Amygdala (tissue), 56 donors: ENCODE measurements around the gene NPPB.
A peak's percentile ranks its signal among the peaks of the same experiment; 100 is the strongest.

Experiments
- DNase-seq, 56 donors: peaks; one replicate each; lab custom pipeline; 2025; lab: John Stamatoyannopoulos, UW

NPPB gene

DNA sequence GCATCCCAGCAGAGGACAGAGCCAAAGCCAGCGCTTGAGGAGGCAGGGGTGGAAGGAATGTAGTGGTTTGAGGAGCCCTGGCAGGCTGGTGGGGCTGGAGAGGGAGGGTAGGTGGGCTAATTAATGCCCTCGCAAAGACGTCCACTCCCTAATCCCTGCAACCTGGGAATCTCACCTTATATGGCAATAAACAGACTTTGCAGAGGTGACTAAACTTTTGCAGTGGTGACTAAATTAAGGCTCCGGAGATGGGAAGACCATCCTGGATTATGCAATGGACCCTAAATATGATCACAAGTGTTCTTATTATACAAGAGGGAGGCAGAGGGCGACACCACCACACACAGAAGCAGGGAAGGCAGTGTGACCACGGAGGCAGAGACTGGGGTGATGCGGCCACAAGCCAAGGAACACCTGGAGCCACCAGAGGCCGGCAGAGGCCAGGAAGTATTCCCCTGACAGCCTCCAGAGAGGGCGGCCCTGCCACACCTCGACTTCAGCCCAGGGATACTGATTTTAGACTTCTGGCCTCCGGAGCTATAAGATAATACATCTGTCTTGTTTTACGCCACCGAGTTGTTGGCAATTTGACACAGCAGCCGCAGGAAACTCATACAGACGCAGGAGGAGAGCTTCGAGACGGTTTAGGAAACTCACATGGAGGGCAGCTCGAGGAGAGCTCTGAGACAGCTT, 23.1 kb upstream of the NPPB start:
- DNase-seq: no peak

DNA sequence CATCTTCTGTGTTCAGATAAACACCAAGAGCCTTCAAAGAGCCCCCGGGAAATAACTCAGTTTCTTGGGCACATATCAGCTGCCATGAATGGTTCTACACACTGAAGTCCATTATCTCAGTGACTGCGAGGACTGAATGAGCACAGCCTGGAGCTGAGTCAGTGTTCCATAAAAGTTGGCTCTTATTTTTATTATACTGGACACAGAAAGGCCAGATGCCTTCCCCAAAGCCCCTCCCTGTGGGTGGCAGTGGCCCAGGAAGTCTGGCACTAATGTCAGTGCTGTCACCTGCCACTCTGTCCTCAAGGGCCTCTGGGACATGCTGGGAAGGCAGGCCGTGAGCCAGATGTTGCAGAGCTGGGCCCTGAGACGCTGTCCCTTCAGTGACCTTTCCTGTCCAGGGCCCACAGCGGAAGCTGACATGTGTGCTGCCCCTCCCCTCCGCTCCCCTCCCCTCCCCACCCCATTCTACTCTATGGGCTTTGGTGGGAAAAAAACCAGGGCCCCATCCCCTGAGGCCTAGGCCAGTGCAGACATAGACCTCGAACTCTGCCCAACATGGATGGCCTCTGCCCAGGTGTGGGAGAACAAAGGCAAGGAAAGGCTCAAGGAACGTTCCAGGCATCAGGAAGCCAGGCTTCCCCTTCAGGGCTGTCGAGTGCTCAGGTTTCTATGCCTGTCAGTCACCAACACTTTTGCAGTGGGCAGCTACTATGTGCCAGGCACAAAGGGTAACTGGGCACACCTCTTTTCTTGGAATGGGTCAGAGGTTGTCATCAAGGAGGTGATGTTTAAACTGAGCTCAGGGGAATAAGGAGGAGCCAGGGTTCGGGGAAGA, 22.4 kb upstream of the NPPB start:
- DNase-seq: peak in 27 of 56 donors; percentile 6 to 74 (median 20)

DNA sequence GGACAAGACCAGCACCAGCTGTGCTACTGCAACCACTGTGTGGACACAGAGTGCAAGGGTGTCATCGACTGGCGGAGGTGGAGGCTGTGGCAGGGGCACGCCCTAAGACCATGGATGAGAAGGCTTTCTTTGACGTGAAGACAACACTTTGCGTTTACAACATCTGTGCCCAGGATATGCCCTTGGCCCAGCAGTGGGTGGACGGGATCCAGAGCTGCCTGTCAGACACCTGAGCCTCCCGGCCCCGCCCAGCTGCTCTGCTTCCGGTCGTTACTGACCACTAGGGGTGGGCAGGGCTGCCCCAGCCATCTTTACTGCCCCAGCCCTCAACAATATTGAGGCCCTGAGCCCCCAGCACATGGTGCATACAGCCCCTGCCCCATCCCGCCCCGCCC, 21.4 kb upstream of the NPPB start:
- DNase-seq: no peak

DNA sequence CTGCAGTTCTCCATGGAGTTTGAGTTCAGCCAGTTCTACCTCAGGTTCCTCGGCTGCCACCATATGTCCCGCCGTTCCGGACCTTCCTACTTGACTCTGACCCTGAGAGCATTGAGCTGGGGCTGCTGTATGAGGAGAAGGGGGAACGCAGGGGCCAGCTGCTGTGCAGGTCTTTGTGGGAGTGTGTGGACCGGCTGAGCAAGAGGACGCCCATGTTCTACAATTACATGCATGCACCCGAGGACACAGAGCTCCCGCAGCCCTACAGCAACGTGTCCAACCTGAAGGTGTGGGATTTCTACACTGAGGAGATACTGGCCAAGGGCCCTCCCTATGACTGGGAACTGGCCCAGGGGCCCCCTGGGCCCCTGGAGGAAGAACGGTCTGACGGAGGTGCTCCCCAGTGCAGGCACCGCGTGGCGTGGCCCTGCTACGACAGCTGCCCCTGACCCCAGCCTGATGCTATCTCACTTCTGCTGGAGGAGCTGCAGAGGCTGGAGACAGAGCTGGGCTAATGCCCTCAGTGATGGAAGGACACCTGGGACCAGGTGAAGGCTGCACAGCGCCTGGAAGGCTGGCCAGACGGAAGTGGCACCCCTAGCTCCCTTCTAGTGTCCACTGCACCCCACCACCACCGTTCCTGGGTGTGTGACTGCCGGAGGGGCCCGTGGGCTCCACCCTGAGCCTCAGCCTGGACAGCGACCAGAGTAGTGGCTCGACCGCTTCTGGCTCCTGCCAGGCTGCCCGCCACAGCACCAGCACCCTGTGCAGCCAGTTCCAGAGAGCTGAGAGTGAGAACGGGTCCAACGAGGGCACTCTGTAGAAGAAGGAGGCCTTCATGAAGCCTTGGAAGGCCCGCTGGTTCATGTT, 20.8 kb upstream of the NPPB start:
- DNase-seq: no peak

DNA sequence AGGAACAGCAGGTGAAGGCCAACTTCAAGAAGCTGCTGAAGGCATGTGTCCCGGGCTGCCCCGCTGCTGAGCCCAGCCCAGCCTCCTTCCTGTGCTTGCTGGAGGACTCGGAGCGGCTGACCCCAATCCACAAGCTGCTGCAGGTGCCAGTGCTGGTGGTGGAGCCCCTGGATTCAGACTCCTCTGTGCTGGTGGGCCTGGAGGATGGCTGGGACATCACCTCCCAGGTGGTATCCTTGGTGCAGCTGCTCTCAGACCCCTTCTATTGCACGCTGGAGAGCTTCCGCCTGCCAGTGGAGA, 20.1 kb upstream of the NPPB start:
- DNase-seq: no peak

DNA sequence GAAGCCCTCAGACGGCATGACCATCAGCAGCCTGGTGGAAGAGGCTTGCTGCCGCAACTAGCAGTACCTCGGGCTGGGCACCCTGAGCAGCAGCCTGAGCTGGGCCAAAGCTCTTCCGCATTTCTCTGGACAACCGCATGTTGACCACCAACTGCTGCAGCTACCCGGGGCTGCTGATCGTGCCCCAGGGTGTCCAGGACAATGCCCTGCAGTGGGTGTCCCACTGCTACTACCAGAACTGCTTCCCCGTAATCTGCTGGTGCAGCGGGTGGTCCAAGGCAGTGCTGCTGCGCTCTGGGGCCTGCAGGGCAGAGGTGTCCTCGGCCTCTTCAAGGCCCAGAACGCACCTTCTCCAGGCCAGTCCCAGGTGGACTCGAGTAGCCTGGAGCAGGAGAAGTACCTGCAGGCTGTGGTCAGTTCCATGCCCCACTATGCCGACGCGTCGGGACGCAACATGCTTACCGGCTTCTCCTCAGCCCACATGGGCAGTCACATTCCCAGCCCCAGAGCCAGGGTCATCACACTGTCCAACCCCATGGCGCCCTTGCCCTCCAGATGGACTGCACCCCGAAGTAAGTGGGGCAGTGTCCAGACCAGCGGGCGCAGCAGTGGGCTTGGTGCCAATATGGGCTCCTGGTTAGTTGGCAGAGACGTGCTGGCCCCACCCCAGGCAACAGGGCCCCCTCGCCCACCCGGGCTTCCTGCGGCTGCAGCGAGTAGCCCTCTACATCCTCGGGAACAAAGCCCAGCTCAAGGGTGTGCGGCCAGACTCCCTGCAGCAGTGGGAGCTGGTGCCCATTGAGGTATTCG, 19.5 kb upstream of the NPPB start:
- no peak for DNase-seq

DNA sequence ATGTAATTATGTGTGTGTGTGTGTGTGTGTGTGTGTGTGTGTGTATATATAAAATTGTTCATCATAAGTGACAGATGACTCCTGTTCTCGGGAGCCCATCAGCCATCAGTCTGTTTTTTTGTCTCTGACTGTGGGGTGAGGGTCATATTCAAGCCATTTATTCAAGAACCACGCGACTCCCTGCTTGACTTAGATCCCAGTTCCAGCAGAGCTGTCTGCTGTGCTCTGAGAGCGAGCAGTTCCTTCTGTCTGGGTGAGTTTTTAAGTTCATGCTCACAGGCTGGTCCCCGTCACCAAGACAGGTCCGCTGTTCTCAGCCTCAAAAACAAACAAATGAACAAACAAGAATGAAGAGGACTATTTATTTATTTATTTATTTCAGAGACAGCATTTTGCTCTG, 18.3 kb upstream of the NPPB start:
- DNase-seq: no peak

DNA sequence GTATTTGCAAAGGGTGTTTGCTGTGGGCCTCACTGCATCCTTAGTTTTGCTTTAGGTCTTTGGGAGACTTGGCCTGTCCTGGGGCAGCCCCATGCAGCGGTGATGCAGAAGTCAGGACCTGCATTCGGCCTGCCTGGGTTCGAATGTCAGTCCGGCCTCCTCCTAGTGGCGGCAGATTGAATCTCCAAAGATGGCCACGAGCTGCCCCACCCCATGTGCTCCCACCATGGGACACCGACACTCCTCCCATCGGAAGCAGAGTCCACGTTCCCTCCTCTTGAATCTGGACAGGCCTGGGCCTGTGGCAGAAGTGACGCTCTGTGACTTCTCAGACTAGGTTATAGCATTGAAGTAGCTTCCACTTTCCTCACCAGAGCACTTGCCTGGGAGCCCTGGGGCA, 16.3 kb upstream of the NPPB start:
- DNase-seq: no peak

DNA sequence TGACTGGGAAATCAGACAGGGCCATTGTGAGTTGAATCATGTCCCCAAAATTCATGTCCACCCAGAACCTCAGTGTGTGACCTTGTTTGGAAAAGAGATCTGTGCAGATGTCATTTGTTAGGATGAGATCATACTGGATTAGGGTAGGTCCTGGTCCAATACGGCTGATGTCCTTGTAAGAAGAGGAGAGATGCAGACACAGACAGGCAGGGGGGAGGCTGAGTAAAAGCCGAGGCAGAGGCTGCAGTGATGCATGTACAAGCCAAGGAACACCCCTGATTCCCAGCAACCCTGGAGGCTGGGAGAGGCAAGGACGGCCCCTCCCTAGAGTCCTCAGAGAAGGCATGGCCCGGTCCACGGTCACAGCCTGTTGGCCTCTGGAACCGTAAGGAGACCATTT, 15.9 kb upstream of the NPPB start:
- DNase-seq: no peak

DNA sequence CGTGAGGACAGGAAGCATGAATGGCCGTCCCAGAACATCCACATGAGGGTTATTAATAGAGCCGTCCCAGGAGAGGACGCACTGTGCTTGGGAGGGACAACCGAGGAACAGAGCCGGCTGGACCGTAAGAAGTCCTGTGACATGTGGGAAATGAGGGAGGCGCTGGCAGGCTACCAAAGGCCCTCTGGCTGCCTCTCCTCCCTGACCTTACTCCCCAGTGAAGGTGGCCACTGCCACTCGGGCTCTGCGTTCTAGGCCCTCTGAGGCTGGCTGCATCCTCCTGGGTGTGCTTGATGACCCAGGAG, 15.5 kb upstream of the NPPB start:
- DNase-seq: no peak

DNA sequence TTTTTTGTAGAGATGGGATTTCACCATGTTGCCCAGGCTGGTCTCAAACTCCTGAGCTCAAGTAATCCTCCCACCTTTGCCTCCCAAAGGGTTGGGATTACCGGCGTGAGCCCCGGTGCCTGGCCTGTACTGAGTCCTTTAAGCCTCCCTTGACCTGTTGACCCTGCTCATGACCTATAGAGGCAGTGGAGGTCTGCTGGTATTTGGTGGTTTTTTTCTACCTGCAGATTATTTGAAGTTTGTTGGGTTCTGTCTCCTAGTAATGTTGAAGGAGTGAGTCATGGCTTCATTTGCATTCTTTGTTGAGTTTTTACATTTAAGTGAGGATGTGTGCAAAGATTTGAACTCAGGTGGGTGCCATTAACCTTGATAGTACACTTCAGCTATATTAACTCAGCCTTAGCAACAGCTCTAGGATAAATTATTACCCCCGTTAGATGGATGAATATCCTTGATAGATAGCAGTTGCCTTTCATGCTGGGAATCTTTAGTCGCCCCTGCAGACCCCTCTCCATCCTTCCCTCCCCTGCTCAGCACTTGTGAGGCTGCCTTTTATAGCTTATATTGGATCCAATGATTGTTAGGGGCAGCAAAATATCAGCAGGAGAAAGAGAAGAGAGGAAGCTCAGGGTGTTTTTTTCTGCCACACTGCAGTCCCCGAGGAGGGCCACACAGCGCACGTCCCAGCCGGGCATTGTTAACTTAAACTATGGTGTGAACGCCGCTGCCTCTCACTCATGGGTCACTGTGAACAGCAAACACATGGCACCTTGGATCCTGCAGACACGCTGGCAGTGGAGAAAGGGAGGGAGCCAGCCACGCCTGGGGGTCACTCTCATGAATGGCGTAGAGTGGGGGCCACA, 14.9 kb upstream of the NPPB start:
- DNase-seq: no peak

DNA sequence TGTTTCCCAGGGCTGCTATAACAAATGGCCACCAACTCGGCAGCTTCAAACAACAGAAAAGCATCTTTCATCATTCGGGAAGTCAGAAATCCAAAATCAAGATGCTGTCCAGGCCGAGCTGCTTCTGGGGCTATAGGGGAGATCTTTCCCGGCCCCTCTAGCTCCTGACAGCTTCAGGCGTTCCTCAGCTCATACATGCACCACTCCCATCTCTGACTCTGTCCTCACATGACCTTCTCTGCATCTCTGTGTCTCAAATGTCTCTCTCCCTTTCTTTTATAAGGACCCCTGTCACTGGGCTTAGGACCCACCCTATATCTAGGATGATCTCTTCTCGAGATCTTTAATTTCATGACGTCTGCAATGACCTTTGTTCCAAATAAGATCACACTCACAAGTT, 13.8 kb upstream of the NPPB start:
- DNase-seq: no peak

DNA sequence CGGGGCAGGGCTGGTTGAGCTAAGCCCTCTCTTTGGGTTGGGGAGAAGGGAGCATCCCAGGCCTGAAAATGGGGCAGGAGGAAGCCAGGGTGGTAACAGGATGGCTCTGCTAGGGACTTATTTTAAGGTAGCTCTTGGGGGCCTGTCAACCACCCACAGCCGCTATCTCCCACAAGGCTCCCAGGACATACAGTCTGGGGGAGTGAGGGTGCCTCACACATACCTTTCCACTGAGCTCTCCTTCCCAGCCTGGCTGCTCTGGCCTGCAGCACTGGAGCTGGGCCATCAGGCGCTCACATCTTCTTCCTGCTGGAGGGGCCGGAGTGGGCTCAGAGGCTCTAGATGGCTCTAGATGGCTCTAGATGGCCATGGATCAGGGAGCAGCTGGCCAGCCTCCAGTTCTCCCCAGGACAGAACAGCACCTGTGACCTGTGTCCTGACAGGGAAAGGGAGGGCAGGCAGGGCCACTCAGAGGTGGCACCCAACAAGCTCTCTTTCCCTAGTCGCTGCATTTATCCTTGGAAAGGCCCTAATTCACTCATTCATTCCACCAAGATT, 11.0 kb upstream of the NPPB start:
- DNase-seq: no peak

DNA sequence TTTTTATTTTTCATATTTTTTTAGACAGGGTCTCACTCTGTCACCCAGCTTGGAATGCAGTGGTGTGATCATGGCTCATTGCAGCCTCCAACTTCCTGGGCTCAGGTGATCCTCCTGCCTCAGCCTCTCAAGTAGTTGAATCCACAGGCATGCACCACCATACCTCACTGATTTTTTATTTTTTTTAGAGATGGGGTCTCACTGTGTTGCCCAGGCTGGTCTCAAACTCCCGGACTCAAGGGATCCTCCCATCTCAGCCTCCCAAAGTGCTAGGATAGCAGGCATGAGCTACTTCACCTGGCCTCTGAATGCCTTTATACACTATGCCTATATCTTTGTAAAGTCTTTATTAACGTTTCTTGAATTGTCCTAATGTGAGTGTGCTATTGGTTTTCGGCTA, 10.4 kb upstream of the NPPB start:
- no peak for DNase-seq

DNA sequence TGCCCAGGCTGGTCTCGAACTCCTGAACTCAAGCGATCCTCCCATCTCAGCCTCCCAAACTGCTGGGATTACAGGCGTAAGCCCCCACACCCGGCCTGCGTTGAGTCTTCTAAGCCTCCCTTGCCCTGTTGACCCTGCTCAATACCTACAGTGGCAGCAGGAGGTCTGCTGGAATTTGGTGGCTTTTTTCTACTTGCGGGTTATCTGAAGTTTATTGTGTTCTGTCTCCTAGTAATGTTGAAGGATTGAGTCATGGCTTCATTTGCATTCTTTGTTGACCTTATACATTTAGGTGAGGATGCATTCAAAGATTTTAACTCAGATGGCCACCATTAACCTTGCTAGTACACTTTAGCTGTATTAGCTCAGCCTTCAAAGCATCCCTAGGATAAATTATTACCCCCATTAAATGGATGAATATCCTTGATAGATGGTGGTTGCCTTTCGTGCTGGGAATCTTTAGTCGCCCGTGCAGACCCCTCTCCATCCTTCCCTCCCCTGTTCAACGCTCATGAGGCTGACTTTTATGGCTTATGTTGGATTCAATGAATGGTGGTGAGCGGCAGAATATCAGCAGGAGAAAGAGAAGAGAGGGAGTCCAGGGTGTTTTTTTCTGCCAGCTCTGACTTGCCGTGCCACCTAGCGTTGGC, 9.7 kb upstream of the NPPB start:
- no peak for DNase-seq

DNA sequence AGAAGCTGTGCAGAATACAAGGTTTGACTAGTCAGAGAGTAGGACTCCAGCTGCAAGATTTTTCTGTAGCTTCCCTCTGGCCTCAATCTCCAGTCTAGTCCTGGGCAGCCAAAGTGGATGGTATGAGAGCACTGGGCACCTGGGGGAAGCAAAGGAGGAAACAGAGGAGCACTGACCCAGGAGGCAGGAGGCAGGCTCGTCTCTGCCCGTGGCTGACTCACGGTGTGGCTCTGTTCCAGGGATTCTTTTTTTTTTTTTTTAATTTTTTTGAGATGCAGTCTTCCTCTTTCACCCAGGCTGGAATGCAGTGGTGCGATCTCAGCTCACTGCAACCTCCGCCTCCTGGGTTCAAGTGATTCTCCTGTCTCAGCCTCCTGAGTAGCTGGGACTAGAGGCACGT, 4.1 kb upstream of the NPPB start:
- no peak for DNase-seq

DNA sequence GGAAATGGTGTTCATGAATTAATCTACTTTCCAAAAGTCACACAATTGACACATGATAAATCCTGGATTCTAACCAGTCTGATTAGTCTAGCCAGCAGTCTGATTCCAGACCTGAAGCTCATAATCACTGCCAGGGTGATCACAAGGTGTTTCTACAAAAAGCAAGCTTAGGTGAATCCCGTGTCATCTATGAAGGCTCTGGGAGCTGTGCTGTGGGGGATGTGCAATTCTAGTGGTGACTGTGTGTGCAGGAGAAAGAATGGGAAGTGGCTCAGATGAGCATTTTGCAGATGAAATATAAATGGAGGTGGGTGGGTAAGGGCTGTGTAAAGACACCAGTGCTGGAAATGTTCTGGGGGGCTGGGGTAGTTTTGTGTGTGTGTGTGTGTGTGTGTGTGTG, 1.8 kb upstream of the NPPB start:
- no peak for DNase-seq

DNA sequence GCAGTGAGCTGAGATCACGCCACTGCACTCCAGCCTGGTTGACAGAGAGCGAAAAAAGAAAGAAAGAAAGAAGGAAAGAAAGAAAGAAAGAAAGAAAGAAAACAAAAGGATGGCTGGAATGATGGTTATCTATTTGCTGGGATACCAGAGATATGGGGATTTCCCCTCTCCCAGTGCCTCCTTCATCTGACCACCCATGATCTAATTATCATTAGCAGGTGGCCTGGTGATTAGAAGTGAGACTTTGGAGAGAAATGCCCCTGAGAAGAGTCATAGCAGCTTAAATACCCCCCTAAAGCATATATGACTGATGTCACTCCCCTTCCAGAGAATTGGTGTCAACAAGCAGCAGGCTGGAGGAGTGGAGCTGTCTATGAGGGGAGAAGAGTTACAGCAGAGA, 1.3 kb upstream of the NPPB start:
- no peak for DNase-seq
